ENCODE results near the gene ADCY3.
A peak's percentile ranks its signal among the peaks of the same experiment; 100 is the strongest.
"Not testable (repeated sequence)": the region's sequence is repeated elsewhere in the genome, so short reads cannot be mapped to it uniquely, and the experiment has no call there.

ADCY3 gene

DNA sequence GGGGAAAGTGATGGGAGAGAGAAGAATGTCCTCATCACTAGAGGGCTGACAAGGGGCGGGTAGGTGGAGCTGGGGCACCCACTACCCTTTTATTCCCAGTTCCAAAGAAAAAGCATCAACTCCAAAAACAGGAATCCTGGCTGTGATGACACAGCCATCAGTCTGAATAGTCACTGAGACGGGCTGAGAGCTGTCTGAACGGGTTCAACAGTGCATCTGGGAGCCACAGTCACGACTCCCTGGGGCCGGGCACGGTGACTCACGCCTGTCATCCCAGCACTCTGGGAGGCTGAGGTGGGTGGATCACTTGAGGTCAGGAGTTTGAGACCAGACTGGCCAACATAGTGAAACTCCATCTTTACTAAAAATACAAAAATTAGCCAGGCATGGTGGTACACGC lies 84.6 kb downstream of the ADCY3 start:
- FAIRE-seq; DNase-seq (ENCODE audit: extremely low spot score, insufficient read length, low read depth): not testable (repeated sequence)

DNA sequence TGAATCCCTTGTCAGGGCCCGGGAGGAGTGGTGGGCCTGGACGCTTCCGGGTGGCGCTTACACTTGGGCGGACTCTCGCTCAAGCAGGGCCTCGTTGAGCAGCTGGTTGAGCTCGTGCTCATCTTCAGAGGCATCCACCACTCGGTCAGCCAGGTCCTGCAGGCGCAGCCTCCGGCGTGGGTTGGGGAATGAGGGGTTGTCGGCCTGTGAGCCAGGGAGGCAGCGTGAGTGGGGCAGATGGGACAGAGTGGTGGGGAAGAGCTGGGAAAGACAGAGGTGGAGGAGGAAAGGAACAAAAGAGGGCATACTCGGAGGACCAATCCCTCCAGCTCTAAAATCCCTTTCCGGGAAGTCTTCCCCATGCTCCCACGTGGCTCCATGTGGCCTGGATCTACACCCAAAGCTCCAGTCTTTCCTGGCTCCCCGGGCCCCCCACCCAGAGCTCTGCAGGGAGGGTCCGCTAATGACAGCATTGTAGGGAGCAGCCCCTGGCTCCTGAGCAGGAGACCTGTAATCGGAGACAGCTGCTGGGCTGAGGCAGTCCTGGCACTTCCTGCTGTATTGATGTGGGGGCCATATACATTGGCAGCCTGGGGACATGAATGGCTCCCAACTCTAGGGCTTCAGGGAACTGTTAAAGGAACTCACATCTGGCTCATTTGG lies 85.2 kb downstream of the ADCY3 start:
- no peak for FAIRE-seq
- DNase-seq (ENCODE audit: extremely low spot score, insufficient read length, low read depth), result no peak

DNA sequence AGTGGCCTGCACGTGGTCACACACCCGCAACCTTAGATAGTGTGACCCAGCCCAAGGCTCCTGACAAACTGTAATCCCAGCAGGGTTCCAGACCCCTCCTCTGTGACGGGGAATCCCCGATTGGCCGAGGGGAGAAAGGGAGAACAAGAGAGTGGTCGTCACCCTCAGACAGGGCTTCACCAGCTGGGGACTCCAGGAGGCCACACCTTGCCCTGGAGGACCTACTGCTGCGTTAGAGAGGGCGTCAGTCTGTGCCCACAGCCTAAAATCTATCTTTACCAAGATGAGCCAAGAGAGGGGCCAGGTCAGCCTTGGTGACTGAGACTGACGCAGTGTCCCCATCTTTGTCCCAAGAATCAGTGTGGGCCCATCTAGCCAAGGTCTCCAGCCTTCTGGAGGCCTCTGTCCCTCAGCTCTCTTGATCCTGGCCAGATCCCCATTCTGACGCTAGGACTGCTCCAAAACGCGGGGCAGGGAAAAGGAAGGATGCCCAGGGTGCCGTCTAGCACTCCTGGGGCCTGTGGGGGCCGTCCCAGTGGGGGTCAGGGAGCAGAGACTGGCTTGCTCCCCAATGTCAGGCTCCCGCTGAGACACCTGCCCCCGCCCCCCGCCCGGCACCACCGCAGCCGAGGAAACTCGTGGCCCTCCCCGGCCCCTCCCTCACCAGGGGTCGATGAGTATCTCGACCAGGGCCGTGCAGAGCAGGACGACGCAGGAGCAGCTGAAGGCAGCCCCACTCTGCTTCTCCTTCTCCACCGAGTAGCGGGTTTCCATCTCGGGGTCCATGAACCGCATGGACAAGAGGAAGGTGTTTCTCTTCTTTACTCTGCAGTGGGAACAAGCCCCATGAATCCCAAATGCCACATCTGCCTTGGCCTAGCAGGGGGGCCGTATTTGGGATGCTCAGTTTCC lies 86.0 kb downstream of the ADCY3 start:
- no peak for DNase-seq (ENCODE audit: extremely low spot score, insufficient read length, low read depth)
- no peak for FAIRE-seq

DNA sequence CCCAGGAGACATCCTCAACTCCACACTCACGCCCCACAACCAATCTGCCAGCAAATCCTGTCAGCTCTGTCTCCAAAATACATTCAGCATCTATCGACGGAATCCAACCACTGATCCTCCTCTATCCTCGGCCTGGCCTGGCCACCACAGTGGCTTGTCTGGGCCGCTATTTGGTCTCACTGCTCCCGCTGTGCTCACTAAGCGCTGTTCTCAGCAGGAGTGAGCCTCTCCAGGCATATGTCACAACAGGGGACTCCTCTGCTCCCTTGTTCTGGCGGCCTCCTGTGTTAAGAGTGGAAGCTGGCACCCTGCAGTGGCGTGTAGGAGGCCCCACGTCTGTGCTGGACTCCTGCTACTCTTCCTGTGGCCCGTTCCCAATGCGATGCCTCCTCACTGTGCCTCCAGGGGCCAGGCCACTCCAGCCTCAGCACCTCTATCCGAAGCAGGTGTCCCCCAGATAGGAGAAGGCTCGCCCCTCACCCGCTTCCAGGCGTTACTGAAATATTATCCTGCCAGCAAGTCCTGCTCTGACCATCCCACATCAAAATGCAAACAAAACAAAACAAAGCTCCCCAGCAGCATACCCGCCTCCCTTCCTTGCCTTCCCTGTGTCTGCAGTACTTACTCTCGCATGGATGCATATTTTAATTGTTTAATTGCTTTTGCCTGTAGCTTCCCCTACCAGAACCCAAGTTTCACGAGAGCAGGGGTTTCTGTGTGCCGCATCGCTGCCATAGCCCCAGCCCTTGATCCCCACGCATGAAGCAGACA lies 86.9 kb downstream of the ADCY3 start:
- no peak for DNase-seq (ENCODE audit: extremely low spot score, insufficient read length, low read depth)
- no peak for FAIRE-seq

DNA sequence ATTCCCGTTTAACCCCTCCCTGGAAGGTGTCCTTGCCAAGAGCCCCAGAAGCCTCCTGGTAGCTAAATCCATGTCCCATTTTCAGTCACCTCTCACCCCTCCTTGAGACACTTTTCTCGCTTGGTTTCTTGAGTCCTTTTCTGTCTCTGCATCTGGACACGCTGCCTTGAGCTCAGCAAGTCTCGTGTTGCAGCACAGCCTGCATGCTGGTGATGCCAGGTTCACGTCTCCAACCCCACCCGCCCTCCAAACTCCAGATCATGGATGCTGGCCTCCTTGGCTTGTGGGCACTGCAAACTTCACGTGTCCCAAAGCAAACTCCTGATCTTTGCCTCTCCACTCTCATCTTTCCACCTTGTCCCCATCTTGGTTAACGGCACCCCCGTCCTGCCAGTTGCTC lies 87.5 kb downstream of the ADCY3 start:
- FAIRE-seq, result no peak

DNA sequence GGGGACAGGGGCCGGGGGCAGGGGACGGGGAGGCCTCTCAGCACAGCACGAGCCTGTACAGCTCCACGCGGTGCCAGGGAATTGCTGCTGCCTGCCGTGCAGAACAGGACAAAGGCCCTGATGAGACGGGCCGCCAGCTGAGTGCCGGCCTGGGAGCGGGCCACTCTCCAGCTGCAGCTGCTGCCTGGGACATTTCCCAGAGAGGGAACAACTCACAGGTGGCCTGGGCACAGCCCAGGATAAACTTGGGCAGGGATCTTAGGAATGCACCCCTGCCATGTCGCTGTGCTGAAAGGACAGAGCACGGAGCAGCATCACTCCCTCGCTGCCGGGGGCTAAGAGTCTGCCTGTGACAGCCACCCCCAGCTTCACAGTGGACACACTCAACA lies 88.0 kb downstream of the ADCY3 start:
- no peak for FAIRE-seq
- no peak for DNase-seq (ENCODE audit: extremely low spot score, insufficient read length, low read depth)

More for the DNA sequence above, 87.5 kb downstream of the ADCY3 start:
- no peak for DNase-seq (ENCODE audit: extremely low spot score, insufficient read length, low read depth)

DNA sequence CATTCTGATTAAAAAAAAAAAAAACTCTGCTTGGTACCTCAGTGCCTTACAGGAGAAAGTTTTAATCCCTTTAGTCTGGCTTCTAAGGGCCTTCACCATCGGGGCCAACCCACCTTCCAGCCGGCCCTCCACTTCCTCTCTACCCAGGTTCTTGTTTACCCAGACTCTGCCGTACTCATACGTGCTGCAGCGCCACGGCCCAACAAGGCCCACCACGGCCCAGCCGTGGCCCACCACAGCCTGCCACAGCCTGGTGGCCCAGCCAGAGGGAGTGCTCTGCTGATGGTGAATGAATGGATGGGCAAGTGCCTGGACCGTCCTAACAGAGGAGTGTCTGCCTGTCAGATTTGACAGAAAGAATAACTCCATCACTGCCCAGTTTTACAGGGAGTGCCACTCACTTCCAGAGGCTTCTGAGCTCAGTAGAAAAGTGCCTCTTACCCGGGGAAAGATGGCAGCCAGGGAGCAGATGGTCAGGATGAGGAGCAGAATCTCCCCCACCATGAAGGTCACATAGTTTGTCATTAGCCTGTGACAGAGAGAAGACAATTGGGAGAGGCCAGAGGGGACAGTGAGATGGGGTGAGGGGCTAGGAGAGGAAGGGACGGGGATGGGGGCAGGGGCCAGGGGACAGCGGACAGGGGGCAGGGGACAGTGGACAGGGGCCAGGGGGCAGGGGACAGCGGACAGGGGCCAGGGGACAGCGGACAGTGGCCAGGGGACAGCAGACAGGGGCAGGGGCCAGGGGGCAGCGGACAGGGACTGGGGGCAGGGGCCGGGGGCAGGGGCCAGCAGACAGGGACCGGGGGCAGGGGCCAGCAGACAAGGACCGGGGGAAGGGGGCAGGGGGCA lies 88.6 kb downstream of the ADCY3 start:
- DNase-seq (ENCODE audit: extremely low spot score, insufficient read length, low read depth), result no peak
- FAIRE-seq, result no peak

DNA sequence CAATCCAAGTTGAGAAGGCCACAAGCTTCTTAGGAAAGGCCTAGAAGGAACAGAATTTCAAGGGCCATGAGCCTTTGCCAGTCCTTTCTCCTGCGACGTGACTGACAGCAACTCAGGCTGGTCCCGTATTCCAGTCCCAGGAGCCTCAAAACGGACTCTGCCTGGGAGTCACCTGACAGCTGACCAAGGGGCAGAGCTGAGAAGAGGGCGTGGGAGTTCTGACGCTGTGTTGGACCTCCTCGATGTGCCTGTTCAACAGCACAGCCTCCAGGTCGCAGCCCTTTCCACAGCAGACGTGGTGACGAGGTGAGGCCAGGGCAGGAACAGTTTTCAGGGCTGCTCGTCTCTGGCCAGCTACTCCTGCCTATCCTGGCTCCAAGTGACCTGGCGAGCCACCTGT lies 89.3 kb downstream of the ADCY3 start:
- DNase-seq (ENCODE audit: extremely low spot score, insufficient read length, low read depth), result no peak
- no peak for FAIRE-seq

DNA sequence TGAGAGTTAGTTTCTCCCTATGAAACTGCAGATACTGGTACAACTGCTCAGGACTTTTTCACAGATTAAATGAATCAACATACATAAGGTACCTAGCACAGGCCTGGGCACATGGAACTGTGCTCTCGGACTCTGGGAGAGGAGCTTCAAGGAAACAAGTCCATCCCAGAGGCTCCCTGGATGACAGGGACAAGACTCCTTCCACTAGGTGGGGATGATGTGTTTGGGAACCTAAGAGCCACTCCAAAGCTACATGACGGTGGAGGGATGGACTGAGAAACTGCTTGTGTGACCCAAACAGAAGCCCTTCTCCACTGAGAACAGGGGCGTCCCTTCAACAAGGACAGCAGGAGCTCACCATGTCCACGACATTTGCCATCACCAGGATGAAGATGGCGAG lies 89.7 kb downstream of the ADCY3 start:
- FAIRE-seq (no peak), DNase-seq (ENCODE audit: extremely low spot score, insufficient read length, low read depth) (no peak)

DNA sequence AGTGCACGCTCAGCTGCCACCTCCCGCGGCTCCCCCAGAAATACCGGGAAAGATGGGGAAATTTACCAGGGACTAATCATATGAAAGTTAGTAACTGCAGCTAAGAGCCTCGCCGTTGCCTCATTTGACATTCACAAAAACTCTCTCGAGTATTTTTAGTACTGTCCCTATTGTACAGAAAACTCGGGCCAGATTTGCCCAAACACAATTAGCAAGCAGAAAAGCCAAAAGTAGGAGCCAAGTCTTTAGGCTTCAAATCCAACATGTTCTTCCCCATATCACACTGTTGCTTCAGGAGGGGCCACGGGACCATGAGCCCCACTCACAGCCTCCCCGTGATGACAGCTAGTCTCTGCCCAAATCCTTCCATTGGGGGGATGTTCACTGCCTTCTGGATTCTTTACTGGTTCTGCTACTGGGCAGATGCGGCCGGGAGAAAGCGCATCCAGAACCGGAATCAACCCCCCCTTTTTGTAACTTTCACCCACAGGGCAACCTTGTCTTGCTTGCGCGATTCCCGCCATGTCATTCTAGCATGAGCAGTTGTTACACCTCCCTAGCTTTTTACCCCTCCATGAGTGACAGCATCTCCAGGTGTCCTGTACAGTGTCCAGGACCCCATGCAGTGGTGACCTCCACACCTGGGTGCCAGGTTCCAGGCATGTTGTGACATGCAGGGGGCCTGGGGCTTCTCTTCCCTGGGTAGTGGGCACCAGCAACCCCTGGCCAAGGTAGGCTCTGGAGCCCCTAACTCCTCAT lies 91.6 kb downstream of the ADCY3 start:
- DNase-seq (ENCODE audit: extremely low spot score, insufficient read length, low read depth) (no peak), FAIRE-seq (no peak)

DNA sequence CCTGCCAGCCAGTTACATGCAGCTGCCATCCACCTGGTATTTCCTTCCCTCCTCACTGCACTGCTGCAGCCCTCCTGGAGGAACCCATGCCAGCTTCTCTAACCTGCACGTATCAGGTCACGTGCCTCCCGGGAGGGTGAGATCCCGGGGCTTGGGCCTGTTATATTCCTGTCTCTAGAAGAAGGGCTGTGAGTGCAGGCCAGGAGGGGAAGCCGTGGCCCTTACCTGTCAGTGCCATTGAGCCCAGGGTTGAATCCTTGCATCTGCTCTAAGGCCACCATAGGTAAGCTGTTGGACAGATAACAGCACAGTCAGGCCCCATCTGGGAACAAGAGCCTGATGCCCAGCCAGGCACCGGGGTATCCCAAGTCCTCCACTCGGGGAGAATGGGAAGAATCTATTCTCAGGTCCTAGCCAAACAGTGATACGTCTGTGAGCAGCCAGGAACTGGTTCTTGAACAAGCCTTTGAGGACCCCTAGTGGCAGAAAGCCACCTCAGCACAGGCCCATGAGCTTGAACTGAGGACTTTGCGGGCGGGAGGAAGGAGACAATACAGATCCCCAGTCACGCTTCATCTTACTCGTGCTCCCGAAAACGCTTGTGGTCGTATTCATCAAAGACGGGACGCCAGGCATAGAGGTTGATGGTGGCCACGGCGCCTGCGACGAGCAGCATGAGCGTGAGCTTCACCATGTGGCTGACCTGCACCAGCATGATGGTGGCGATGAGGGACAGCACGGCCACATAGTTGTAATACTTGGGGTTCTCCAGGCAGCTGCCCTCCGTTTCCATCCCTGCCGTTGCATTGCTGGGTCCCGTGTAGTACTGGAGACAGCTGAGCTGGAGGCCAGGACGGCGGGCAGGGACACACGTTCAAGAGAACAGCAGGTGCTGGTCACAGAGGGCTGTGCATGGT lies 92.5 kb downstream of the ADCY3 start:
- DNase-seq (ENCODE audit: extremely low spot score, insufficient read length, low read depth) (peak; percentile 81), FAIRE-seq (peak; percentile 91)

DNA sequence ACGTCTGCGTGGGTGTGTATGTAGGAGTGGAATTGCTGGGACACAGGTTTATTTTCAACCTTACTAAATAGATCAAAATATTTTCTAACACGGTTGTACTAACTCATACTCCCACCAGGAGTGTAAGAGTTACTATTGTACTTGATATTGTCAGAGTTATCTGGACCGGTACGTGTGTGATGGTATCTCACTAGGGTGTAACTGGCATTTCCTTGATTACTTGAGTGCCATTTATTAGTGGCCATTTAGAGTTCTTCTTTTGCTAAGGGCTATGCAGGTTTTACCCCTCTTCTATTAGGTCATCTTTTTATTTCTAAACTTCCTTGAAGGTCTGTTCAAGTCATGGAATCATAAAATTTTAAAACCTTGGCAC lies 93.3 kb downstream of the ADCY3 start:
- FAIRE-seq (no peak), DNase-seq (ENCODE audit: extremely low spot score, insufficient read length, low read depth) (no peak)

DNA sequence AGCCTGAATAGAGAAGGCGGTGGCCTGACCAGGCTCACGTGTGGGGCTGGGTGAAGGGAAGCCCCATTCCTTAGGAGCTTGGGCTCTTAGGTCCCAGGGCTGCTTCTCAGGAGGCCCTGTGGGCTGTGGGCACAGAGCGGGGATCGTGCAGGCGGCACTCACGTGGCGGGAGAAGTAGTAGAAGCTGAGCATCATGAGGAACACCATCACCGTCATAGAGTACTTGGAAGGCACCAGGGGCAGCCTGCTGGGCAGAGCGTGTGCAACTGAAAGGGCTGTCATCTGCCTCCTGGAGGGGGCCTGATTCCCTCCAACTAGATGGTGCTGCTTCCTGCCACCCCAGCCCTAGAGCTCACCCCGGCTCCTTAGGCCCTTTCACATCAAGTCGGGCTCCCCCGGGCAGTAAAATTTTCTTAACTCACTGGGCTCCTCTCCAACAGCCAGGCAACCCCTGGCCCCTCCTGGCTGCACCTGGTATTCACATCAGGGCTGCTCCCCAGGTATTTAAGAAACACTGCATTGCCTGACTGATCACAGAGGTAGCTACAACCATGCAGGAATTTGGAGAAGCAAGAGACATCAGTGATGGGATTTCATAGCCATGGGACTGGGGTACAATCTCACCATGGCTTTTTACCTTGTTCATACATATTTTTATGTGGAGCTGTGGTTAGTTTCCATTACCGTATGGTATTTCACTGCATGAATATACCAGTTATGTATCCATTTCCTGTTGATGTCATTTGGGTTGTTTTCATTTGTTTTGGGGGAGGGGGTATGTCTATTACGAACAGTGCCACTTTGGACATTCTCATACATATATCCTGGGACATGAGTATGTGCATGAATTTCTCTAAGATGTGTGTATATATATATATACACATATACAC lies 93.9 kb downstream of the ADCY3 start:
- FAIRE-seq, result no peak
- DNase-seq (ENCODE audit: extremely low spot score, insufficient read length, low read depth), result no peak

DNA sequence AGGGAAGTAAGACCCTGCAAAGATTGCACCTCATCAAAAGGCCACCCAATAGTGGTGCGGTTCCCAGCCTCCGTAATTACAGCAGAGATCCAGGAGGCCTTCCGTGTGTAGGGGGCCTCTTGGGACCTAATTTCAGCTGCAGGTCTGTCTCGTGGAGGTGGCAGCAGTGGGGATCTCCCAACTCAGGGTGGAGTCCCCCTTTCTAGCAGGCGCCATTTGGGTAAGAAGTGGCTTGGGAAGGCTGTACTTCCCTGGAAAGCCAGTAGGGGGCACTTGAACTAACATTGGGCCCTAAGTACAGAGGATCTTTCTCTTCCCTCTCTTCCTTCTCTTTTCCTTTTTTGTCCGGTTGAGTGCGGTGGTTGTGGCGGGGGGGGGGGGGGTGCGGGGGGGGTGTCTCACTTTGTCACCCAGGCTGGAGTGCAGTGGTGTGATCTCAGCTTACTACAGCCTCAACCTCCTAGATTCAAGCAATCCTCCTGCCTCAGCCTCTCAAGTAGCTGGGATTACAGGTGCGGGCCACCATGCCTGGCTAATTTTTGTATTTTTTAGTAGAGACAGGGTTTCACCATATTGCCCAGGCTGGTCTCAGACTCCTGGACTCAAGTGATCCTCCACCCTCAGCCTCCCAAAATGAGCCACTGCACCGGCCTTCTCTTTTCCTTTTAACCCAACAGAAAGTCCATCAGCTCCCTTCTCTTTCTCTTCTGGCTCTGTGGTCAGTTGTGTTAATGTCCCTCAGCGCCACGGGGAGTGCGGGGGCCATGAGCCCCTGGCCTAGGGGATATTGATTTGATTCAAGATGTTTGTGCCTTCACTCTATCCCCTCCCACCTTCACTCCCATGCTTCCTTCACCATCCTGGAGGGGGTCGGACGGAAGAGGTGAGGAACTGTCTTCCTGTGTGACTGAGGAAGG lies 94.8 kb downstream of the ADCY3 start:
- FAIRE-seq (no peak), DNase-seq (ENCODE audit: extremely low spot score, insufficient read length, low read depth) (no peak)

DNA sequence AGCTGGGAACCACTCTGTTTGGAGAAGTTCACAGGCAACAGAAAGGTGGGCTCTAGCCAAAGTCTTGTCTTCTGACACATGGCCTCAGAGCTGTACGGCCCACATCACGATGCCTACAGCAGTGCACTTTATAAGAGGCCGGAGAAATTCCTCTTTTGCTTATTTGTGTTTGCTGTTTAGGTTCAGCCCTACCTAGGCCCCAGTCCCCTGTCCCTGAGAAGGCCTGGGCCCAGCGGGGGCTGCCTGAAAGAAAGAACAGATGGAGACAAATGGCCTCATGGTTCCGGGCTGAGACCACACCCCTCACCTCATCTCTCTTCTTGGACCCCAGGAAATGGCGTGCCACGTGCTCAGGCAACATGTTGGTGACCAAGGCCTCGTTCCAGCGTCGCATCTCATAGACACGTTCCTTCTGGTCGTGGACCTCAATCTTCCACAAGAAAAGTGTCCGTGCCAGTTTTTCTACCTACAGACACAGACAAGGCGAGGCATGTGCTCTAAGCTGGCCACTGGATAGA lies 95.9 kb downstream of the ADCY3 start:
- FAIRE-seq (no peak), DNase-seq (ENCODE audit: extremely low spot score, insufficient read length, low read depth) (no peak)

Data from GM18507 (cell line).